ENCODE results near the gene PCED1A.

PCED1A gene

DNA sequence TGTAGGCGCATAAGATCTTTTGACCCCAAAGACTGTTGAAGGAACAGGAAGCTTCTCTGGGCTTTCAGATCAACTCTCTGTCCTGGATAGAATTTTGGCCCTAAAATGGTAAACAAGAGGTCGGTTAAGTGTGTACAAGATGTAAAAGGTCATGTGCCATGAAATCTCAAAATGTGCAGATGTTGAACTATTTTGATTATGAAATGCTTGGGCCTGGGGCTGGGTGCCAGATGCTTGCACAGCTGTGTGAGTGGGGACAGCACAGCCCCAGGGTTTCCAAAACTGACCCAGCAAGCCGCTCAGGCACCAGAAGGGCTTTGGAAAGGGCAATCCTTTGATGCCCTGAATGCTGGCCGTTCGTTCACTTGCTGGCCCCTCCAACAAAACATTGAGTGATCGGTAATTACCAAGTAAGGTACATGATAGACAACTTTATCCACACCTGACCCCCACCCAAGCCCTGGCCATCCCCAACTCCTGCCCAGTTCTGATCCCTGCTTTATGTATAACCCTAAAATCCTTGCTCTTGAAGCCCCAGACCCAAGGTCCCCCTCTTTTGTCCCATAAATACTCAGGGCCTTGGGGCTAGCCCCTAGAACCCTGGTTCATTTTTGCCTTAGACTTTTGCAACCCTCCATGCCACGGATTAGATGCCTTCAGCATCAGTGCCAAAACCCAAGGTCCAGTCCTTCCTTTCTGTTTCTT lies 22.4 kb downstream of the PCED1A start:
- H3K4me3 ChIP-seq (ENCODE audit: low read length), result no peak overlapping the region
- DNase-seq (ENCODE audit: low read depth), result no peak
- TF ChIP-seq, protein P1, sequence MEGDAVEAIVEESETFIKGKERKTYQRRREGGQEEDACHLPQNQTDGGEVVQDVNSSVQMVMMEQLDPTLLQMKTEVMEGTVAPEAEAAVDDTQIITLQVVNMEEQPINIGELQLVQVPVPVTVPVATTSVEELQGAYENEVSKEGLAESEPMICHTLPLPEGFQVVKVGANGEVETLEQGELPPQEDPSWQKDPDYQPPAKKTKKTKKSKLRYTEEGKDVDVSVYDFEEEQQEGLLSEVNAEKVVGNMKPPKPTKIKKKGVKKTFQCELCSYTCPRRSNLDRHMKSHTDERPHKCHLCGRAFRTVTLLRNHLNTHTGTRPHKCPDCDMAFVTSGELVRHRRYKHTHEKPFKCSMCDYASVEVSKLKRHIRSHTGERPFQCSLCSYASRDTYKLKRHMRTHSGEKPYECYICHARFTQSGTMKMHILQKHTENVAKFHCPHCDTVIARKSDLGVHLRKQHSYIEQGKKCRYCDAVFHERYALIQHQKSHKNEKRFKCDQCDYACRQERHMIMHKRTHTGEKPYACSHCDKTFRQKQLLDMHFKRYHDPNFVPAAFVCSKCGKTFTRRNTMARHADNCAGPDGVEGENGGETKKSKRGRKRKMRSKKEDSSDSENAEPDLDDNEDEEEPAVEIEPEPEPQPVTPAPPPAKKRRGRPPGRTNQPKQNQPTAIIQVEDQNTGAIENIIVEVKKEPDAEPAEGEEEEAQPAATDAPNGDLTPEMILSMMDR (IDR thresholded peaks at IDR 0.05; ENCODE audit: insufficient read depth, low read depth, low read length, missing control alignments), result no peak

DNA sequence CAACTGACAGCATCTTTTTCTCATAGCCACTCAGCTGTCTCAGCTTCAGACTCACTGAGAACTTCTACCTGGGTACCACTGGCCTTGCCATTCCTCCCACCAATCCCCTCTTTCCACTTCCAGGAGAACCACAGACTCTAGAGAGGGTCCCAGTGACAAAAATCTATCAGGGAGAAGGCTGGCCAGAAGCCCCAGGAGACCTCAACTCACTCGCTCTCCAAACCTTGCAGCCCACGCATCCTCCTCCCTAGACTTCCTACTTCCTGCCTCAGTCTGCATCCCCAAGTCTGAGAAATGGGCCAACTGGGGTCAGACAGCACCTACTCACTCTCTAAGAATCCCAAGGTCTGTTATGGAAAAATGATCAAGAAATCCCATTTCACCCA lies 23.1 kb downstream of the PCED1A start:
- no peak overlapping the region for H3K4me3 ChIP-seq (ENCODE audit: low read length)
- TF ChIP-seq, protein P1 (IDR thresholded peaks at IDR 0.05; ENCODE audit: insufficient read depth, low read depth, low read length, missing control alignments), result no peak
- DNase-seq (ENCODE audit: low read depth), result no peak

DNA sequence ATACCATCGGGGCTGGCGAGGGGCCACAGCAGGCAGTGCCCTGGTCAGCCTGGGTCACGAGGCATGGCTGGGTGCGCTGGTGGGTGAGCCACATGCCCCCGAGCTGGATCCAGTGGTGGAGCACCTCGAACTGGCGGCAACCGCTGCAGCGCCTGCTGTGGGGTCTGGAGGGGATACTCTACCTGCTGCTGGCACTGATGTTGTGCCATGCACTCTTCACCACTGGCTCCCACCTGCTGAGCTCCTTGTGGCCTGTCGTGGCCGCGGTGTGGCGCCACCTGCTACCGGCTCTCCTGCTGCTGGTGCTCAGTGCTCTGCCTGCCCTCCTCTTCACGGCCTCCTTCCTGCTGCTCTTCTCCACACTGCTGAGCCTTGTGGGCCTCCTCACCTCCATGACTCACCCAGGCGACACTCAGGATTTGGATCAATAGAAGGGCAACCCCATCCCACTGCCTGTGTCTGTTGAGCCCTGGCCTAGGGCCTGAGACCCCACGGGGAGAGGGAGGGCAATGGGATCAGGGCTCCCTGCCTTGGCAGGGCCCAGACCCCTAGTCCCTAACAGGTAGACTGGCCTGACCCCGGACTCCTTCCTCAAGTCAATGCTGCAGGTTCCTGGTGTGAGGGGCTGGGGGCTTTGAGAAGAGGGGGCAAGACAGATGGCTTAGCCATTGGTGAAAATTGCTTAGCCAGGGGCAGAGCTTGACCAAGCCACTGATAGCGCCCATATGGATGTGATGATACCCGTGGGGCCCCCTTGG lies 23.7 kb downstream of the PCED1A start:
- TF ChIP-seq, protein P1 (IDR thresholded peaks at IDR 0.05; ENCODE audit: insufficient read depth, low read depth, low read length, missing control alignments), result no peak
- DNase-seq (ENCODE audit: low read depth), result no peak
- no peak overlapping the region for H3K4me3 ChIP-seq (ENCODE audit: low read length)

DNA sequence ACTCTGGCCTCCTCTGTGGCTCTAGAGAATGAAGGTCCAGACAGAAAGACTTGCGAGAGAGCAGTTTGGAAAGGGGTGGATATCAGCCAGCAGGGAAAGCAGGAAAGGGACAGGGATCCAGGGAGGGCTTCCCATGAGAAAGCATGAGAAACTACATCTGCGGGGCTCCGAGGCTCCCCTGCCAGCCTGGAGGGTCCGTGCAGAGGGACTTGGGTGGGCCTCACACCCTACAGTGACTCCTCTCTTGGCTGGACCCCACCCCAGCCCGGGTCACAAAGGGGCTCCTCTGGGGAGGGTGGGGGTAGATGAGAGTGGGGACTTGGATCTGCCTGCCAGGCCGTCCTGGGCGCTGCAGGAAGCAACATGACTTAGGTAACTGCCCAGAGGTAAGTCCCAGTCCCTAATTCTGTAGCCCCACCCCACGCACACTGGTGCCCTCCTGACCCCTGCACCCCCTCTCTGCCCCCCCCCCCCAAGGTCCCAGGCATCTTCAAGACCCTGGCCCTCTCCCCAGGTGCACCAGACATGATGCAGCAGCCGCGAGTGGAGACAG lies 24.3 kb downstream of the PCED1A start, which contains the start of gene TMEM239:
Gene TMEM239, plus strand, starts transcription at position 335 of the 553 bp plus-strand sequence. Its CDS starts 191 bp downstream, at position 526.
- no peak for DNase-seq (ENCODE audit: low read depth)
- TF ChIP-seq, protein P1 (IDR thresholded peaks at IDR 0.05; ENCODE audit: insufficient read depth, low read depth, low read length, missing control alignments), result no peak
- H3K4me3 ChIP-seq (ENCODE audit: low read length), result no peak within 1 kb of the TSS

DNA sequence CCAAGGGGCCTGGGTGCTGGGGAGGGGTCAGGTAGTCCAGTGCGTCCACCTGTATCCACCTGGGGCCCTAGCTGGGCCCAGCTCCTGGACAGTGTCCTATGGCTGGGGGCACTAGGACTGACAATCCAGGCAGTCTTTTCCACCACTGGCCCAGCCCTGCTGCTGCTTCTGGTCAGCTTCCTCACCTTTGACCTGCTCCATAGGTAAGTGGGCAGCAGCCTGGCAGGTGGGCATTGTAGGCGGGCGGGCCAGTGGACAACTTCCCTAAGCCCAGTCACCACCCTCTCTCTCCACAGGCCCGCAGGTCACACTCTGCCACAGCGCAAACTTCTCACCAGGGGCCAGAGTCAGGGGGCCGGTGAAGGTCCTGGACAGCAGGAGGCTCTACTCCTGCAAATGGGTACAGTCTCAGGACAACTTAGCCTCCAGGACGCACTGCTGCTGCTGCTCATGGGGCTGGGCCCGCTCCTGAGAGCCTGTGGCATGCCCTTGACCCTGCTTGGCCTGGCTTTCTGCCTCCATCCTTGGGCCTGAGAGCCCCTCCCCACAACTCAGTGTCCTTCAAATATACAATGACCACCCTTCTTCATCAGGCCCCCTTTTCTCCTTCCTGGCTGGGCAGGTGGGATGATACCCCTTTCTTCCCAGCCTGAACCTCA lies 25.1 kb downstream of the PCED1A start:
- no peak overlapping the region for H3K4me3 ChIP-seq (ENCODE audit: low read length)
- DNase-seq (ENCODE audit: low read depth), result no peak
- TF ChIP-seq, protein P1 (IDR thresholded peaks at IDR 0.05; ENCODE audit: insufficient read depth, low read depth, low read length, missing control alignments), result no peak

DNA sequence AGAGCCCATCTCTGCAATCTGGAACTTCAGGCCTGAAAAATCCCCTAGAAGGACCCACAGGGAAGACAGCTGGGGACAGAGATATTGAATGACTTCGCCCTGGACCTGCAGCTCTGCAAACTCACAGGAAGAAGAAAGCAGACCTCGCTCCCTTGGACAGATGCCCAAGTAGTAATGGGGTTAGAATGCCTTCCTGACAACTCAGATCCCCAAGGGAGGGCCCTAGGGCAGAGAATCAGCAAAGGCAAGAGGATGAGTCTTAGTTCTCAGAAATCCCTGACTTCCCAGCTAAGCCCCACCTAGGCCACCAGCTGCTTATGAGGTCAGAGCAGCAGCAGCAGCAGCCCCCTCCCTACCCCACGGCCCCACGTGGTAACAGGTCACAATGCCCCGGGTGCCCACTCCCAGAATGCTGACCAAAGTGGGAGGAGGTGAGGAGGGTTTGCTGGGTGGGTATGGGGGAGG lies 25.8 kb downstream of the PCED1A start, which contains the start of gene C20orf141:
Gene C20orf141, plus strand, starts transcription at position 401 of the 465 bp plus-strand sequence. CDS start 198 bp downstream, outside the sequence.
- H3K4me3 ChIP-seq (ENCODE audit: low read length), result no peak within 1 kb of the TSS
- peak; percentile 94 for DNase-seq (ENCODE audit: low read depth)
- TF ChIP-seq, protein P1 (IDR thresholded peaks at IDR 0.05; ENCODE audit: insufficient read depth, low read depth, low read length, missing control alignments), result no peak
